ENCODE results near the gene SNX20.

The SNX20 gene

DNA sequence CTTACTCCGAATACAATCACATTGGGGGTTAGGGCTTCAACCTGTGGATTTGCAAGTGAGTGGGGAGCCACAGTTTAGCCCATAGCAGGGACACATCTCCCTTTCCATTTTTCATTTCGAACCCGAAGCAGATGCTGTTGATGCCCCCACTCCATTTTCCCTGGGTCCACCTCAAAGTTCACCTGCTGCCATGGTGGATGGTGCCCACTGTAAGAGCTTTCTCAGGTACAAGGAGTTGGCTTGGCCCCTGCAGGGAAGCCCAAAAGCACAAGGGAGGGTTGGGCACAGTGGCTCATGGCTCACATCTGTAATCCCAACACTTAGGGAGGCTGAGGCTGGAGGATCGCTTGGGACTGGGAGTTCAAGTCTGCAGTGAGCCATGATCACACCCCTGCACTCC lies 51.8 kb downstream of the SNX20 start (continued):
- TF ChIP-seq TSHZ2 (CRISPR knock-in tag; IDR thresholded peaks at IDR 0.05) (no peak), RARB (CRISPR knock-in tag; IDR thresholded peaks at IDR 0.05) (no peak)

GRCh38 chr16:50628156-50628802 lies 52.8 kb downstream of the SNX20 start:
- ATAC-seq = no peak
- TF ChIP-seq ISL1 (CRISPR knock-in tag; IDR thresholded peaks at IDR 0.05) (no peak), ZFP3 (CRISPR knock-in tag; IDR thresholded peaks at IDR 0.05) (no peak), TCF4 (CRISPR knock-in tag; IDR thresholded peaks at IDR 0.05; ENCODE audit: borderline replicate concordance) (no peak), ZNF565 (CRISPR knock-in tag; conservative IDR thresholded peaks at IDR 0.05; ENCODE audit: low read depth) (no peak), ZC3H10 (CRISPR knock-in tag; IDR thresholded peaks at IDR 0.05) (no peak), GLIS3 (CRISPR knock-in tag; IDR thresholded peaks at IDR 0.05) (no peak), CSDC2 (CRISPR knock-in tag; IDR thresholded peaks at IDR 0.05) (no peak), ARNTL (CRISPR knock-in tag; IDR thresholded peaks at IDR 0.05; ENCODE audit: borderline replicate concordance, low read depth) (no peak), ZFP30 (CRISPR knock-in tag; IDR thresholded peaks at IDR 0.05) (no peak), ZNF70 (CRISPR knock-in tag; IDR thresholded peaks at IDR 0.05) (no peak), POU6F1 (CRISPR knock-in tag; IDR thresholded peaks at IDR 0.05; ENCODE audit: borderline replicate concordance, low read depth) (no peak), TOX (CRISPR knock-in tag; IDR thresholded peaks at IDR 0.05; ENCODE audit: borderline replicate concordance) (no peak), ESRRG (CRISPR knock-in tag; IDR thresholded peaks at IDR 0.05) (no peak), PATZ1 (CRISPR knock-in tag; IDR thresholded peaks at IDR 0.05; ENCODE audit: borderline replicate concordance) (no peak)

DNA sequence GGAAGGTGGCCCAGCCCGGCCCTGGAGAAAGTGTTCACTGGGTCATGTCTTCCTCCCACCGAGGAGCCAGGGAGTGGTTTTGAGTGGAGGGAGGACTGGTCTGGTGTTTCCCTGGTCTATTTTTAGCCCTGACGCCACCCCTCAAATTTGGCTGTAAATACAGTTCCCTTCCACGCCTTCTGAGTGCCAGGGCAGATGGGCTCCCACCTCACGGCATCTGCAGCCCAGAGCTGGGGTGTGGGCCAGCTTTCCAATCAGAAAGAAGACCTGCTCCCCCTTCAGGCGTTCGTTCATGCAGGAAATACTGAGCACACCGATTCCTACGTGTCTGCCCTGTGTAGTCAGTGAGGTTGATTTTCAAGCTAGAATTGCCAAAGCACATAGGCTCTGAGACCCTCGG lies 53.7 kb downstream of the SNX20 start:
- no peak for ATAC-seq
- TF ChIP-seq, protein P1, sequence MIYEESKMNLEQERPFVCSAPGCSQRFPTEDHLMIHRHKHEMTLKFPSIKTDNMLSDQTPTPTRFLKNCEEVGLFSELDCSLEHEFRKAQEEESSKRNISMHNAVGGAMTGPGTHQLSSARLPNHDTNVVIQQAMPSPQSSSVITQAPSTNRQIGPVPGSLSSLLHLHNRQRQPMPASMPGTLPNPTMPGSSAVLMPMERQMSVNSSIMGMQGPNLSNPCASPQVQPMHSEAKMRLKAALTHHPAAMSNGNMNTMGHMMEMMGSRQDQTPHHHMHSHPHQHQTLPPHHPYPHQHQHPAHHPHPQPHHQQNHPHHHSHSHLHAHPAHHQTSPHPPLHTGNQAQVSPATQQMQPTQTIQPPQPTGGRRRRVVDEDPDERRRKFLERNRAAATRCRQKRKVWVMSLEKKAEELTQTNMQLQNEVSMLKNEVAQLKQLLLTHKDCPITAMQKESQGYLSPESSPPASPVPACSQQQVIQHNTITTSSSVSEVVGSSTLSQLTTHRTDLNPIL (CRISPR knock-in tag; IDR thresholded peaks at IDR 0.05; ENCODE audit: low read depth) = no peak
- no peak for TF ChIP-seq CSRNP3 (CRISPR knock-in tag; IDR thresholded peaks at IDR 0.05)
- no peak for TF ChIP-seq TOX (CRISPR knock-in tag; IDR thresholded peaks at IDR 0.05; ENCODE audit: borderline replicate concordance)
- no peak for TF ChIP-seq ISL1 (CRISPR knock-in tag; IDR thresholded peaks at IDR 0.05)
- TF ChIP-seq SNAI2 (CRISPR knock-in tag; IDR thresholded peaks at IDR 0.05) = no peak
- TF ChIP-seq OSR1 (CRISPR knock-in tag; IDR thresholded peaks at IDR 0.05) = no peak
- no peak for TF ChIP-seq TSHZ2 (CRISPR knock-in tag; IDR thresholded peaks at IDR 0.05)
- TF ChIP-seq POU6F1 (CRISPR knock-in tag; IDR thresholded peaks at IDR 0.05; ENCODE audit: borderline replicate concordance, low read depth) = no peak
- TF ChIP-seq TCF4 (CRISPR knock-in tag; IDR thresholded peaks at IDR 0.05; ENCODE audit: borderline replicate concordance) = no peak
- no peak for TF ChIP-seq ARNTL (CRISPR knock-in tag; IDR thresholded peaks at IDR 0.05; ENCODE audit: borderline replicate concordance, low read depth)
- no peak for TF ChIP-seq PATZ1 (CRISPR knock-in tag; IDR thresholded peaks at IDR 0.05; ENCODE audit: borderline replicate concordance)
- no peak for TF ChIP-seq ZNF565 (CRISPR knock-in tag; conservative IDR thresholded peaks at IDR 0.05; ENCODE audit: low read depth)
- no peak for TF ChIP-seq GLIS3 (CRISPR knock-in tag; IDR thresholded peaks at IDR 0.05)
- TF ChIP-seq ZFP3 (CRISPR knock-in tag; IDR thresholded peaks at IDR 0.05) = no peak
- TF ChIP-seq PPARA (CRISPR knock-in tag; IDR thresholded peaks at IDR 0.05; ENCODE audit: borderline replicate concordance) = no peak

Data from SK-N-SH treated with all-trans-retinoic acid at 6 μM for 48 hours (cell line).